ENCODE measurements around the gene GRM7. TPM values are rescaled to one million over a fixed set of nuclear protein-coding genes. Genes with fewer than 3 reads are reported as not detected.

Gene GRM7
- total RNA-seq, 1 experiment from 2014 or later, result not detected

- CTCF ChIA-PET, result no interaction called here
Observed at GRCh38 chr3:6857510-6857909, 3.4 kb upstream of the GRM7 start.

GRCh38 chr3:6860149-6860953 is 564 bp upstream of the GRM7 start:
- CTCF ChIA-PET, result no interaction called here
- H3K4me3 ChIP-seq (ENCODE audit: low read depth, low read length, poor library complexity, severe bottlenecking), result no peak overlapping the region
- H3K4me1 ChIP-seq (ENCODE audit: insufficient read depth, low read length, poor library complexity, severe bottlenecking), result no peaks in the 10 kb centered on the region
- no peaks in the 10 kb centered on the region for H3K36me3 ChIP-seq (ENCODE audit: insufficient read depth, low read length, poor library complexity, severe bottlenecking)
- H3K27me3 ChIP-seq (replicated peaks; ENCODE audit: insufficient read depth, low read depth, low read length, poor library complexity), result peaks cover 83% of the 10 kb centered on the region
- DNase-seq (ENCODE audit: low spot score), result no peak
- TF ChIP-seq EZH2 (IDR thresholded peaks at IDR 0.05; ENCODE audit: borderline replicate concordance, low read depth, low read length, poor library complexity, severe bottlenecking) (no peak), CTCF (conservative IDR thresholded peaks at IDR 0.05; ENCODE audit: low read depth, low read length) (no peak)
- no peaks in the 10 kb centered on the region for H3K9me3 ChIP-seq (ENCODE audit: low read depth, low read length, poor library complexity, severe bottlenecking)
- no peak overlapping the region for H3K27ac ChIP-seq (ENCODE audit: low read depth, low read length, poor library complexity, severe bottlenecking)
- POLR2A ChIA-PET (ENCODE audit: low non-redundant PET), result no interaction called here
- BruUV-seq (replicated peaks), result no TSS peak
- intact Hi-C loops (cut with micrococcal nuclease; ENCODE audit: unreplicated experiment), result no loop called here

More at GRCh38 chr3:6857510-6857909, 3.4 kb upstream of the GRM7 start:
- Histone ChIP-seq H3K36me3 (ENCODE audit: insufficient read depth, low read length, poor library complexity, severe bottlenecking) (no peaks in the 10 kb centered on the region), H3K4me1 (ENCODE audit: insufficient read depth, low read length, poor library complexity, severe bottlenecking) (no peaks in the 10 kb centered on the region), H3K9me3 (ENCODE audit: low read depth, low read length, poor library complexity, severe bottlenecking) (no peaks in the 10 kb centered on the region), H3K27me3 (replicated peaks; ENCODE audit: insufficient read depth, low read depth, low read length, poor library complexity) (peaks cover 55% of the 10 kb centered on the region), H3K4me3 (ENCODE audit: low read depth, low read length, poor library complexity, severe bottlenecking) (no peak overlapping the region), H3K27ac (ENCODE audit: low read depth, low read length, poor library complexity, severe bottlenecking) (no peak overlapping the region)
- POLR2A ChIA-PET (ENCODE audit: low non-redundant PET), result no interaction called here
- no peak for TF ChIP-seq CTCF (conservative IDR thresholded peaks at IDR 0.05; ENCODE audit: low read depth, low read length)
- TF ChIP-seq EZH2 (IDR thresholded peaks at IDR 0.05; ENCODE audit: borderline replicate concordance, low read depth, low read length, poor library complexity, severe bottlenecking), result no peak
- intact Hi-C loops (cut with micrococcal nuclease; ENCODE audit: unreplicated experiment), result no loop called here
- no peak for DNase-seq (ENCODE audit: low spot score)
- no TSS peak for BruUV-seq (replicated peaks)

- no peak for DNase-seq (ENCODE audit: low spot score)
Observed at GRCh38 chr3:6861625-6862000, 698 bp downstream of the GRM7 start.

More at GRCh38 chr3:6861625-6862000, 698 bp downstream of the GRM7 start:
- no TSS peak for BruUV-seq (replicated peaks)
- Histone ChIP-seq H3K4me1 (ENCODE audit: insufficient read depth, low read length, poor library complexity, severe bottlenecking) (no peaks in the 10 kb centered on the region), H3K36me3 (ENCODE audit: insufficient read depth, low read length, poor library complexity, severe bottlenecking) (no peaks in the 10 kb centered on the region), H3K9me3 (ENCODE audit: low read depth, low read length, poor library complexity, severe bottlenecking) (no peaks in the 10 kb centered on the region), H3K27ac (ENCODE audit: low read depth, low read length, poor library complexity, severe bottlenecking) (no peak overlapping the region), H3K4me3 (ENCODE audit: low read depth, low read length, poor library complexity, severe bottlenecking) (no peak overlapping the region), H3K27me3 (replicated peaks; ENCODE audit: insufficient read depth, low read depth, low read length, poor library complexity) (peaks cover 83% of the 10 kb centered on the region)
- TF ChIP-seq EZH2 (IDR thresholded peaks at IDR 0.05; ENCODE audit: borderline replicate concordance, low read depth, low read length, poor library complexity, severe bottlenecking) (no peak), CTCF (conservative IDR thresholded peaks at IDR 0.05; ENCODE audit: low read depth, low read length) (no peak)
- ChIA-PET POLR2A (ENCODE audit: low non-redundant PET) (no interaction called here), CTCF (no interaction called here)
- intact Hi-C loops (cut with micrococcal nuclease; ENCODE audit: unreplicated experiment), result no loop called here

Measured in A673 (cell line).